Panc1 (cell line): Measurements from ENCODE around the gene DAB2.
"Not testable (repeated sequence)": the region's sequence is repeated elsewhere in the genome, so short reads cannot be mapped to it uniquely, and the experiment has no call there.

Experiments
- TCF7L2 ChIP-seq: IDR thresholded peaks from 2 replicates; pipeline ENCODE4 v1.6.1; 2011; ENCODE audit warnings: mild to moderate bottlenecking, low read depth, low read length, inconsistent platforms
- TF ChIP-seq, protein P1 (sequence below): fragments of 450-650 bp; IDR thresholded peaks from 2 replicates; pipeline ENCODE4 v1.5.1; 2017; ENCODE audit warnings: mild to moderate bottlenecking

DNA sequence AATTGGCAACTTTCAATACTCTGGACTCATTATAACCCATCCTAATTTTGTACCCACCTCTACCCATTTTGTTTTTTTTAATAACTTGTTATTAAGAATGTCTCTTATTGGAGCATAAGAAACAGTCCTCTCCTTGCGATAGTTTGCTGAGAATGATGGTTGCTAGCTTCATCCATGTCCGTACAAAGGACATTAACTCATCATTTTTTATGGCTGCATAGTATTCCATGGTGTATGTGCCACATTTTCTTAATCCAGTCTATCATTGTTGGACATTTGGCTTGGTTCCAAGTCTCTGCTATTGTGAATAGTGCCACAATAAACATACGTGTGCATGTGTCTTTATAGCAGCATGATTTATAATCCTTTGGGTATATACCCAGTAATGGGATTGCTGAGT, 21.0 kb downstream of the DAB2 start:
- TF ChIP-seq, protein P1, sequence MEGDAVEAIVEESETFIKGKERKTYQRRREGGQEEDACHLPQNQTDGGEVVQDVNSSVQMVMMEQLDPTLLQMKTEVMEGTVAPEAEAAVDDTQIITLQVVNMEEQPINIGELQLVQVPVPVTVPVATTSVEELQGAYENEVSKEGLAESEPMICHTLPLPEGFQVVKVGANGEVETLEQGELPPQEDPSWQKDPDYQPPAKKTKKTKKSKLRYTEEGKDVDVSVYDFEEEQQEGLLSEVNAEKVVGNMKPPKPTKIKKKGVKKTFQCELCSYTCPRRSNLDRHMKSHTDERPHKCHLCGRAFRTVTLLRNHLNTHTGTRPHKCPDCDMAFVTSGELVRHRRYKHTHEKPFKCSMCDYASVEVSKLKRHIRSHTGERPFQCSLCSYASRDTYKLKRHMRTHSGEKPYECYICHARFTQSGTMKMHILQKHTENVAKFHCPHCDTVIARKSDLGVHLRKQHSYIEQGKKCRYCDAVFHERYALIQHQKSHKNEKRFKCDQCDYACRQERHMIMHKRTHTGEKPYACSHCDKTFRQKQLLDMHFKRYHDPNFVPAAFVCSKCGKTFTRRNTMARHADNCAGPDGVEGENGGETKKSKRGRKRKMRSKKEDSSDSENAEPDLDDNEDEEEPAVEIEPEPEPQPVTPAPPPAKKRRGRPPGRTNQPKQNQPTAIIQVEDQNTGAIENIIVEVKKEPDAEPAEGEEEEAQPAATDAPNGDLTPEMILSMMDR = not testable (repeated sequence)
- not testable (repeated sequence) for TF ChIP-seq TCF7L2
